ENCODE measurements around the gene IFITM2. TPM values are rescaled to one million over a fixed set of nuclear protein-coding genes. Genes with fewer than 3 reads are reported as not detected.

IFITM2 gene
- total and polyA plus RNA-seq, 2 of the 13 experiments (the other 11 are each of a cell fraction or from before 2014, with no cell fraction given), result 13.8 to 267 TPM

- TF ChIP-seq ZNF234 (CRISPR knock-in tag; conservative IDR thresholded peaks at IDR 0.05), result no peak
- no peak for TF ChIP-seq ZNF749 (CRISPR knock-in tag; IDR thresholded peaks at IDR 0.05; ENCODE audit: borderline replicate concordance)
- TF ChIP-seq KLF16 (CRISPR knock-in tag; IDR thresholded peaks at IDR 0.05), result no peak
- no peak for TF ChIP-seq AHDC1 (CRISPR knock-in tag; IDR thresholded peaks at IDR 0.05; ENCODE audit: borderline replicate concordance)
- no peak for TF ChIP-seq ZNF672 (CRISPR knock-in tag; IDR thresholded peaks at IDR 0.05)
- TF ChIP-seq TEAD3 (CRISPR knock-in tag; optimal IDR thresholded peaks at IDR 0.05; ENCODE audit: borderline replicate concordance), result no peak
- TF ChIP-seq, protein P1, sequence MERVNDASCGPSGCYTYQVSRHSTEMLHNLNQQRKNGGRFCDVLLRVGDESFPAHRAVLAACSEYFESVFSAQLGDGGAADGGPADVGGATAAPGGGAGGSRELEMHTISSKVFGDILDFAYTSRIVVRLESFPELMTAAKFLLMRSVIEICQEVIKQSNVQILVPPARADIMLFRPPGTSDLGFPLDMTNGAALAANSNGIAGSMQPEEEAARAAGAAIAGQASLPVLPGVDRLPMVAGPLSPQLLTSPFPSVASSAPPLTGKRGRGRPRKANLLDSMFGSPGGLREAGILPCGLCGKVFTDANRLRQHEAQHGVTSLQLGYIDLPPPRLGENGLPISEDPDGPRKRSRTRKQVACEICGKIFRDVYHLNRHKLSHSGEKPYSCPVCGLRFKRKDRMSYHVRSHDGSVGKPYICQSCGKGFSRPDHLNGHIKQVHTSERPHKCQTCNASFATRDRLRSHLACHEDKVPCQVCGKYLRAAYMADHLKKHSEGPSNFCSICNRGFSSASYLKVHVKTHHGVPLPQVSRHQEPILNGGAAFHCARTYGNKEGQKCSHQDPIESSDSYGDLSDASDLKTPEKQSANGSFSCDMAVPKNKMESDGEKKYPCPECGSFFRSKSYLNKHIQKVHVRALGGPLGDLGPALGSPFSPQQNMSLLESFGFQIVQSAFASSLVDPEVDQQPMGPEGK (CRISPR knock-in tag; IDR thresholded peaks at IDR 0.05), result no peak
- TF ChIP-seq NFE2L2 (IDR thresholded peaks at IDR 0.05; ENCODE audit: low read length), result no peak
- TF ChIP-seq LCORL (IDR thresholded peaks at IDR 0.05), result no peak
- no peak for TF ChIP-seq LCORL (CRISPR knock-in tag; IDR thresholded peaks at IDR 0.05)
- no peak for TF ChIP-seq ZNF879 (CRISPR knock-in tag; IDR thresholded peaks at IDR 0.05)
- no peak for TF ChIP-seq ZFP82 (CRISPR knock-in tag; IDR thresholded peaks at IDR 0.05; ENCODE audit: borderline replicate concordance)
- no peak for TF ChIP-seq MED8 (CRISPR knock-in tag; IDR thresholded peaks at IDR 0.05; ENCODE audit: insufficient replicate concordance)
- TF ChIP-seq SMC3 (IDR thresholded peaks at IDR 0.05; ENCODE audit: low read length), result no peak
- no peak for TF ChIP-seq AKNA (CRISPR knock-in tag; IDR thresholded peaks at IDR 0.05; ENCODE audit: borderline replicate concordance)
- TF ChIP-seq KDM5B (CRISPR knock-in tag; IDR thresholded peaks at IDR 0.05; ENCODE audit: borderline replicate concordance), result no peak
- TF ChIP-seq TBX2 (CRISPR knock-in tag; IDR thresholded peaks at IDR 0.05; ENCODE audit: borderline replicate concordance), result peak; percentile 29; the same call in 1 of the 2 replicates
These were observed 27.5 kb upstream of the IFITM2 start (continued) for GRCh38 chr11:279966-280705.

Measured in HepG2 (cell line).